ENCODE data around the gene HIRIP3. TPM values are rescaled to one million over a fixed set of nuclear protein-coding genes. Genes with fewer than 3 reads are reported as not detected.

Gene HIRIP3
- total RNA-seq, 2 donors from 2014 or later, result 11.2 to 17.1 TPM

DNA sequence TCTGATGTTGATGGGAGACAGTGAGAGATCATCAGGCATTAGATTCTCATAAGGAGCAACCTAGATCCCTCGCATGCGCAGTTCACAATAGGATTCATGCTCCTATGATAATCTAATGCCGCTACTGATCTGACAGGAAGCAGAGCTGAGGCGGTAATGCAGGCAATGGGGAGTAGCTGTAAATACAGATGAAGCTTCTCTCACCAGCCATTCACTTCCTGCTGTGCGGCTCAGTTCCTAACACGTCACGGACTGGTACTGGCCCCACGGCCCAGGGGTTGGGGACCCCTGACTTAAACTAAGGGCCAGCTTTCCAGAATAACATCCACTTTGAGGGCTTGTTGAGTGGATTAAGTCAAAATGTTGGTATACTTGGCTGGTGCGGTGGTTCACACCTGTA, 36.1 kb downstream of the HIRIP3 start:
- Histone ChIP-seq H3K27ac (no peak overlapping the region), H3K4me1 (peaks cover 16% of the 10 kb centered on the region), H3K9me3 (no peaks in the 10 kb centered on the region), H3K27me3 (no peaks in the 10 kb centered on the region), H3K36me3 (replicated peaks in 1 of 2; ENCODE audit: insufficient read depth in 1 of 2, low read depth in 2 of 2) (no peaks in the 10 kb centered on the region), H3K4me3 (no peak overlapping the region)
- WGBS, 2 donors, result 84 to 97% methylated on average over 7 to 9 of the region's 9 CpGs
- intact Hi-C loops (cut with DNase I), result no loop called here
- TF ChIP-seq, protein P1, sequence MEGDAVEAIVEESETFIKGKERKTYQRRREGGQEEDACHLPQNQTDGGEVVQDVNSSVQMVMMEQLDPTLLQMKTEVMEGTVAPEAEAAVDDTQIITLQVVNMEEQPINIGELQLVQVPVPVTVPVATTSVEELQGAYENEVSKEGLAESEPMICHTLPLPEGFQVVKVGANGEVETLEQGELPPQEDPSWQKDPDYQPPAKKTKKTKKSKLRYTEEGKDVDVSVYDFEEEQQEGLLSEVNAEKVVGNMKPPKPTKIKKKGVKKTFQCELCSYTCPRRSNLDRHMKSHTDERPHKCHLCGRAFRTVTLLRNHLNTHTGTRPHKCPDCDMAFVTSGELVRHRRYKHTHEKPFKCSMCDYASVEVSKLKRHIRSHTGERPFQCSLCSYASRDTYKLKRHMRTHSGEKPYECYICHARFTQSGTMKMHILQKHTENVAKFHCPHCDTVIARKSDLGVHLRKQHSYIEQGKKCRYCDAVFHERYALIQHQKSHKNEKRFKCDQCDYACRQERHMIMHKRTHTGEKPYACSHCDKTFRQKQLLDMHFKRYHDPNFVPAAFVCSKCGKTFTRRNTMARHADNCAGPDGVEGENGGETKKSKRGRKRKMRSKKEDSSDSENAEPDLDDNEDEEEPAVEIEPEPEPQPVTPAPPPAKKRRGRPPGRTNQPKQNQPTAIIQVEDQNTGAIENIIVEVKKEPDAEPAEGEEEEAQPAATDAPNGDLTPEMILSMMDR (IDR thresholded peaks at IDR 0.05), result no peak
- no peak for TF ChIP-seq POLR2A (IDR thresholded peaks at IDR 0.05)
- ATAC-seq (no peak), DNase-seq (no peak)

DNA sequence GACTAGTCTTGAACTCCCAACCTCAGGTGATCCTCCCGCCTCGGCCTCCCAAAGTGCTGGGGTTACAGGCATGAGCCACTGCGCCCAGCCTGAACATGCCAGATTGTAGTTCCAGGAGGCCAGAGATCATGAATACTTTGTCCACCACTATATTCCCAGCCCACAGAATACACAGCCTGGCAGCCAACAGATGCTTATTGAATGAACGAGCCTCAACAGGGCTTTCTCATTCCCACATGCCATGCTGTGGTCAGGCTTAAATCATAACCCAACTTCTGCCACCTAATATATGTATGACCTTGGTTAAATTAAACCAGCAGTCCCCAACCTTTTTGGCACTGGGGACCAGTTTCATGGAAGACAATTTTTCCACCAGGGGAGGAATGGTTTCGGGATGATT, 36.7 kb downstream of the HIRIP3 start:
- peaks cover 16% of the 10 kb centered on the region for H3K4me1 ChIP-seq
- ATAC-seq (no peak), DNase-seq (no peak)
- 93 to 94% methylated on average over 5 of the region's 5 CpGs for WGBS, 2 donors
- no peaks in the 10 kb centered on the region for H3K9me3 ChIP-seq
- H3K27ac ChIP-seq, result no peak overlapping the region
- H3K27me3 ChIP-seq, result no peaks in the 10 kb centered on the region
- TF ChIP-seq, protein P1 (IDR thresholded peaks at IDR 0.05), result no peak
- TF ChIP-seq POLR2A (IDR thresholded peaks at IDR 0.05), result no peak
- intact Hi-C loops (cut with DNase I), result no loop called here
- H3K4me3 ChIP-seq, result no peak overlapping the region
- H3K36me3 ChIP-seq (replicated peaks in 1 of 2; ENCODE audit: insufficient read depth in 1 of 2, low read depth in 2 of 2), result no peaks in the 10 kb centered on the region

DNA sequence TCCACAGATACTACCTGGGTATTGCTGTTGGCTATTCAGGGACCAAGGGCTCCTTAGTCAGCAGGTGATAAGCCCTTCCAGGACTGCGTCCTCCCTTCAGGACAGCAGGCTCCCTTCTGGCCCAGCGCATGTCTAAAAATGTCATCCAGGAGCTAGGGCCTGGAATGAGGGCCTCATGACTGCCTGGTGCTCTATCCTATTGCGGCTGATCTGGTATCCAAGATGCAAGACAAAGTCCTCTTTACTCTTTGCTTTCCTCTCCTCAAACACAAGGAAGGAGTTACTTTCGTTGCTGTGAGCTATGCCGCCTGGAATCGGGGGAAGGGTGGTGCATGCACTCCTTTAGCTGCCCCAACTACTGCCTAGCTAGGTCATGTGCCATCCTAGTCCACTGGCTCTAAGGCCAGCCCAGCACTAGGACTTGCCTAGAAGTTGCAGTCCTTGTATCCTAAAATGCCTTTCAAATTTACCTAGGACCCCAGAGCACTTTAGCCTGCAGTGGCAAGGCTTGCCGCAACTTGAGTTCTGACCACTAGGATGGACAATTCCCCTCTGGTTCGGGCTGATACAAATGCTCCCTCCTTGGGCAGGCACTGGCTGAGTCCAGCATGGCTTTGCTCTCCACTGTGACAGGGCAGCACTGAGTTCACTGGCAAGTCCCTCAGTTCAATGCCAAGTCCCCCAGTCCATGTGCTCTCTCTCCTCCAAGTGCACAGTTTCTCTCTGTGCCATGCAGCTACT, 43.6 kb downstream of the HIRIP3 start:
- DNase-seq (no peak), ATAC-seq (no peak)
- Histone ChIP-seq H3K27me3 (no peaks in the 10 kb centered on the region), H3K9me3 (no peaks in the 10 kb centered on the region), H3K27ac (no peak overlapping the region), H3K4me3 (no peak overlapping the region), H3K4me1 (no peaks in the 10 kb centered on the region), H3K36me3 (replicated peaks in 1 of 2; ENCODE audit: insufficient read depth in 1 of 2, low read depth in 2 of 2) (no peaks in the 10 kb centered on the region)
- 84 to 89% methylated on average over 8 of the region's 8 CpGs for WGBS, 2 donors
- TF ChIP-seq POLR2A (IDR thresholded peaks at IDR 0.05), result no peak
- TF ChIP-seq, protein P1 (IDR thresholded peaks at IDR 0.05), result no peak
- intact Hi-C loops (cut with DNase I), result no loop called here

DNA sequence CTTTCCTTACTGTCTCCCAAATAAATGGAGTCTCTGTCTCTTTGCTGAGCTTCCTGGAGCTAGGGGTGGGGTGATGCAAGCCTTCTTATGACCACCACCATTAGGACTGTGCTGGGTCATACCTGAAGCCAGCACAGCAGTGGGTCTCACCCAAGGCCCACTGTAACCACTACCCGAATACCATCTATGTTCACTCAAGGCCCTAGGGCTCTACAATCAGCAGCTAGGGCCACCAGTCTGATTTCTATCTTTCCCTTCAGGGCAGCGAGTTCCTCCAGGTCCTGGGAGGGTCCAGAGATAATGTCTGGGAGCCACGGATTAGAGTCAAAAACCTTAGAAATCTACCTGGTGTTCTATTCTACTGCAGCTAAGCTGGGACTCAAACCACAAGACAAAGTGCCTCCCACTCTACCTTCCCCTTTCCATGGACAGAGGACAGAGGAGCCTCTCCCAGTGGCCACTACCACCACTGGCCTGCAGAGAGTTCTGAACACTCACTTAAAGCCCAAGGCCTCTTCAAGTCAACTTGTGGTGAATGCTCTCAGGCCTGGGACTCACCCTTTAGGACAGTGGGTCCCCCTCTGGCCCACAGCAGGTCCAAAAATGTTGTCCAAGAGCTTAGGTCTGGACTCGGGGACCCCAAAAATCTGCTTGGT, 44.5 kb downstream of the HIRIP3 start:
- 77 to 88% methylated on average over 4 of the region's 4 CpGs for WGBS, 2 donors

More for the DNA sequence above, 44.5 kb downstream of the HIRIP3 start:
- Histone ChIP-seq H3K27me3 (no peaks in the 10 kb centered on the region), H3K36me3 (replicated peaks in 1 of 2; ENCODE audit: insufficient read depth in 1 of 2, low read depth in 2 of 2) (no peaks in the 10 kb centered on the region), H3K4me3 (no peak overlapping the region), H3K4me1 (no peaks in the 10 kb centered on the region), H3K27ac (no peak overlapping the region), H3K9me3 (no peaks in the 10 kb centered on the region)
- TF ChIP-seq POLR2A (IDR thresholded peaks at IDR 0.05), result no peak
- TF ChIP-seq, protein P1 (IDR thresholded peaks at IDR 0.05), result no peak
- intact Hi-C loops (cut with DNase I), result no loop called here
- no peak for DNase-seq
- ATAC-seq, result no peak

Measured in body of pancreas (tissue), 4 donors.